Neutrophil (primary cell): ENCODE results near the gene ADAMTSL1.

ENCODE experiments used
- H3K27ac ChIP-seq: fragments of 200-600 bp; sonication (generic); 2 replicates; pipeline ENCODE4 v1.5.1; 2016; ENCODE audit warnings: mild to moderate bottlenecking, moderate library complexity
- H3K27me3 ChIP-seq: fragments of 200-600 bp; sonication (generic); 2 replicates; pipeline ENCODE4 v1.6.0; 2016; ENCODE audit warnings: mild to moderate bottlenecking
- H3K36me3 ChIP-seq: fragments of 200-600 bp; sonication (generic); 2 replicates; pipeline ENCODE4 v1.5.1; 2017
- H3K4me1 ChIP-seq, 2 experiments: fragments of 200-600 bp in 1 of 2; sonication (generic) in 1 of 2; 1 replicate in 1 of 2; 2 replicates in 1 of 2; pipeline versions ENCODE4 v1.5.1 to v1.6.1; 2013 to 2016; ENCODE audit warnings: low read depth in 1 of 2, low read length in 1 of 2, mild to moderate bottlenecking in 1 of 2, moderate library complexity in 1 of 2; ENCODE audit not compliant: control insufficient read depth in 1 of 2, insufficient read depth in 1 of 2
- H3K4me3 ChIP-seq, 2 experiments: fragments of 200-600 bp in 1 of 2; sonication (generic) in 1 of 2; 1 replicate in 1 of 2; 2 replicates in 1 of 2; pipeline ENCODE4 v1.5.1; 2013 to 2016; ENCODE audit warnings: low read depth in 1 of 2, low read length in 1 of 2, mild to moderate bottlenecking in 1 of 2, moderate library complexity in 1 of 2
- H3K9me3 ChIP-seq: fragments of 200-600 bp; sonication (generic); 2 replicates; pipeline ENCODE4 v1.5.1; 2016
- CTCF ChIP-seq: fragments of 200-600 bp; sonication (generic); IDR thresholded peaks from 2 replicates; pipeline ENCODE4 v1.5.1; 2016; ENCODE audit warnings: antibody characterized with exemption

The ADAMTSL1 gene

GRCh38 chr9:18889550-18889949, 415.6 kb downstream of the ADAMTSL1 start:
- Histone ChIP-seq H3K36me3 (no peaks in the 10 kb centered on the region), H3K27ac (no peak overlapping the region), H3K4me1 (no peaks in the 10 kb centered on the region), H3K4me3 (no peak overlapping the region), H3K27me3 (no peaks in the 10 kb centered on the region), H3K9me3 (no peaks in the 10 kb centered on the region)
- TF ChIP-seq CTCF: no peak

GRCh38 chr9:18890372-18890771, 416.4 kb downstream of the ADAMTSL1 start:
- Histone ChIP-seq H3K36me3 (no peaks in the 10 kb centered on the region), H3K4me1 (no peaks in the 10 kb centered on the region), H3K4me3 (no peak overlapping the region), H3K27ac (no peak overlapping the region), H3K9me3 (no peaks in the 10 kb centered on the region), H3K27me3 (no peaks in the 10 kb centered on the region)
- TF ChIP-seq CTCF: no peak

GRCh38 chr9:18891946-18892670, 418.2 kb downstream of the ADAMTSL1 start:
- no peak for TF ChIP-seq CTCF

GRCh38 chr9:18893046-18893445, 419.1 kb downstream of the ADAMTSL1 start:
- Histone ChIP-seq H3K9me3 (no peaks in the 10 kb centered on the region), H3K27me3 (no peaks in the 10 kb centered on the region), H3K27ac (no peak overlapping the region), H3K36me3 (no peaks in the 10 kb centered on the region), H3K4me1 (peaks cover 0 to 2% of the 10 kb centered on the region in 2 experiments), H3K4me3 (no peak overlapping the region)
- no peak for TF ChIP-seq CTCF

More at GRCh38 chr9:18891946-18892670, 418.2 kb downstream of the ADAMTSL1 start:
- H3K4me1 ChIP-seq: peaks cover 0 to 2% of the 10 kb centered on the region in 2 experiments
- no peaks in the 10 kb centered on the region for H3K9me3 ChIP-seq
- no peaks in the 10 kb centered on the region for H3K27me3 ChIP-seq
- H3K27ac ChIP-seq: no peak overlapping the region
- H3K4me3 ChIP-seq: no peak overlapping the region
- H3K36me3 ChIP-seq: no peaks in the 10 kb centered on the region

- Histone ChIP-seq H3K27me3 (no peaks in the 10 kb centered on the region), H3K4me3 (no peak overlapping the region), H3K27ac (no peak overlapping the region), H3K9me3 (no peaks in the 10 kb centered on the region), H3K4me1 (peaks cover 0 to 2% of the 10 kb centered on the region in 2 experiments), H3K36me3 (no peaks in the 10 kb centered on the region)
- no peak for TF ChIP-seq CTCF
These were observed 419.5 kb downstream of the ADAMTSL1 start for GRCh38 chr9:18893491-18893890.
